HG03060 (cell line): Measurements from ENCODE around the gene PPA2.

Experiments
- ATAC-seq: cut with Tn5 transposase; IDR thresholded peaks from one replicate; pipeline ENCODE4 v1.9.1; 2021; ENCODE audit warnings: low read depth, moderate number of reproducible peaks; ENCODE audit not compliant: unreplicated experiment

Gene PPA2

GRCh38 chr4:105329081-105329480 lies 144.8 kb downstream of the PPA2 start:
- ATAC-seq: no peak

GRCh38 chr4:105327956-105328355 lies 145.9 kb downstream of the PPA2 start:
- ATAC-seq: no peak

GRCh38 chr4:105327222-105327621 lies 146.6 kb downstream of the PPA2 start:
- no peak for ATAC-seq
